Nephron (organoid): Measurements from ENCODE around the gene TPM2.

ENCODE experiments used
- H3K27ac Mint-ChIP-seq, 3 experiments: 2 replicates each; pipeline ENCODE4 v1.8.0; 2020; ENCODE audit warnings: mixed read lengths in 3 of 3, mild to moderate bottlenecking in 2 of 3, moderate library complexity in 1 of 3
- H3K27me3 Mint-ChIP-seq: 2 replicates; pipeline ENCODE4 v1.8.0; 2021; ENCODE audit warnings: low read depth, mild to moderate bottlenecking, moderate library complexity, mixed read lengths
- H3K36me3 Mint-ChIP-seq: 2 replicates; pipeline ENCODE4 v1.8.0; 2020; ENCODE audit warnings: low read depth, mixed read lengths
- H3K4me1 Mint-ChIP-seq: 2 replicates; pipeline ENCODE4 v1.8.0; 2020; ENCODE audit warnings: mixed read lengths
- H3K4me3 Mint-ChIP-seq, 3 experiments: 2 replicates each; pipeline ENCODE4 v1.8.0; 2020; ENCODE audit warnings: mild to moderate bottlenecking in 3 of 3, mixed read lengths in 3 of 3, moderate library complexity in 2 of 3
- H3K9me3 Mint-ChIP-seq: 2 replicates; pipeline ENCODE4 v1.8.0; 2020; ENCODE audit warnings: mixed read lengths
- TF ChIP-seq, protein P1 (sequence below), 3 experiments: fragments of 200-600 bp; sonication (generic); IDR thresholded peaks; one replicate each; pipeline ENCODE4 v1.5.0; 2021; ENCODE audit warnings: antibody characterized with exemption in 3 of 3; ENCODE audit not compliant: unreplicated experiment in 3 of 3

TPM2 gene

DNA sequence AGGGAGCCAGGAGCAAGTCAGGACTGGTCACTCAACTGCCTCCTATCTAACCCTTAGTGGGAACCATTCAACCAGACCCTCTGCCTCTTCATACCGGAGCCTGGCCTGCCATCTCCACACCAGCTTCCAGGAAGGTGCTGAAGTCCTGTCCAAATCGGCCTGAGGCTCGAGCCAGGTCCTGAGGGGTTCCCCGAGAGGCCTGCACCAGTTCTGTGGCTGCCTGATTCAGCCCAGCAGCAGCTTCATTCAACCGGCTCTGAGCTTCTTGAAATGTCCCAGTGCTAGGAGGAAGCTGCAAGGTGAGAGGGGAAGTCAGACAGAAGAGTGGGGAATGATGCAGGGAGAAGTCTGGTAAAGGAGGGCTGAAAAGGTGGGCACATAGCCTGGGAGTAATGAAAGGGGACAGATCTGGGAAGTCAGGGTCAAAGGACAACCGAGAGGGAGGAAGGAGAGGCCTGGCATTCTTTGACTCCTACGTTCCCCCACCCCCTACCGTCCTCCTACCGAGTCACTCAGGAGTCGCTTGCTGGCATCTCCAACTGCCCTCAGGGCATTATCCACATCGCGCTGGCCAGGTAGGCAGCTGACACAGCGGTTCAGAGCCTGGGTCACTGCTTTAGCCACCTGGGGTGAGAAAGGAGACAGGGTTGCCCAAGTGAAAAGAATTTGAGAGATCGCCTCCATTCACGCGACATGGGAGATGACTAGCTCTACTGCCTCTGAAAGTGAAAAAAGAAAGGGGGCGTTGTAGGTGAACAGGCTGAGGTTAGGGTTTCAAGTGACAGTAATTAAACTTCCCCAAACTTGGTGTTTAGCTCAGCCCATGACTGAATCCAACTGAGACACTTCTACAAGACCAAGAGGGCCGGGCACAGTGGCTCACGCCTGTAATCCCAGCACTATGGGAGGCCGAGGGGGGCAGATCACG is 22.0 kb upstream of the TPM2 start:
- Mint-ChIP-seq H3K4me1 (no peaks in the 10 kb centered on the region), H3K27me3 (no peaks in the 10 kb centered on the region), H3K9me3 (no peaks in the 10 kb centered on the region), H3K27ac (peak overlapping the region in 1 of 3 experiments; percentile 55), H3K4me3 (no peak overlapping the region), H3K36me3 (peaks cover 89% of the 10 kb centered on the region)
- TF ChIP-seq, protein P1, sequence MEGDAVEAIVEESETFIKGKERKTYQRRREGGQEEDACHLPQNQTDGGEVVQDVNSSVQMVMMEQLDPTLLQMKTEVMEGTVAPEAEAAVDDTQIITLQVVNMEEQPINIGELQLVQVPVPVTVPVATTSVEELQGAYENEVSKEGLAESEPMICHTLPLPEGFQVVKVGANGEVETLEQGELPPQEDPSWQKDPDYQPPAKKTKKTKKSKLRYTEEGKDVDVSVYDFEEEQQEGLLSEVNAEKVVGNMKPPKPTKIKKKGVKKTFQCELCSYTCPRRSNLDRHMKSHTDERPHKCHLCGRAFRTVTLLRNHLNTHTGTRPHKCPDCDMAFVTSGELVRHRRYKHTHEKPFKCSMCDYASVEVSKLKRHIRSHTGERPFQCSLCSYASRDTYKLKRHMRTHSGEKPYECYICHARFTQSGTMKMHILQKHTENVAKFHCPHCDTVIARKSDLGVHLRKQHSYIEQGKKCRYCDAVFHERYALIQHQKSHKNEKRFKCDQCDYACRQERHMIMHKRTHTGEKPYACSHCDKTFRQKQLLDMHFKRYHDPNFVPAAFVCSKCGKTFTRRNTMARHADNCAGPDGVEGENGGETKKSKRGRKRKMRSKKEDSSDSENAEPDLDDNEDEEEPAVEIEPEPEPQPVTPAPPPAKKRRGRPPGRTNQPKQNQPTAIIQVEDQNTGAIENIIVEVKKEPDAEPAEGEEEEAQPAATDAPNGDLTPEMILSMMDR (IDR thresholded peaks at IDR 0.05; ENCODE audit: unreplicated experiment in 3 of 3), result no peak

DNA sequence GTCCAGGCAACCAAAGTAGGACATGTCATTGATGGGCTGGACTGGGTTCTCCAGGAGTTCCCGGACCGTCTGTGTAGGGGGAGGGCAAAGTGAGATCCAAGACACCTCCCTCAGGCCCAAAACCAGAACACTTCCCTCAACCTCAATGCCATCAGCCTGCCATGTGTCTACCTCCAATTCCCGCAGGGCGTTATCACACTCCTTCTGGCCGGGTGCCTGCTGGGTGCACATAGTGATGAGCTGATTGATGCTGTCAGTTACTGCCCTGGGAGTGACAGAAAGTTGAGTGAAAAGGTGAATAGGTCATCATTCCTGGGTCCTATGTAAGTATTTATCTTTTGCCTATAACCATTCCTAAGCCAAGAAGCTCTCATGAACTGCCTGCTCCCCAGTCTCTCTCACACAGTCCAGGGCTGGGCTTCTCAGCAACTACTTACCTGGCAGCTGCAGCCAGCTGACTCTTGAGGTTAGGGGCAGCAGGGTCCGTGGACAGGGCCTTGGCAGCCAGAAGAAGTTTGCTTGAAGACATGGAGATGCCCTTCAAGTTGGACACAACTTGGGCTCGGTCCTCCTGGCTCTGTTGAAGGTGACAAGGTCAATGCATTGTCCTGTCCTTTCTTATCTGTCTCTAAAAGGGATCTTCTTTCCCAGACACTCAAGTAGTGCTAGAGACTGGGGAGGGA is 21.2 kb upstream of the TPM2 start:
- Mint-ChIP-seq H3K4me1 (no peaks in the 10 kb centered on the region), H3K4me3 (no peak overlapping the region), H3K27me3 (no peaks in the 10 kb centered on the region), H3K9me3 (no peaks in the 10 kb centered on the region), H3K27ac (no peak overlapping the region), H3K36me3 (peaks cover 87% of the 10 kb centered on the region)
- TF ChIP-seq, protein P1 (IDR thresholded peaks at IDR 0.05; ENCODE audit: unreplicated experiment in 3 of 3), result no peak

DNA sequence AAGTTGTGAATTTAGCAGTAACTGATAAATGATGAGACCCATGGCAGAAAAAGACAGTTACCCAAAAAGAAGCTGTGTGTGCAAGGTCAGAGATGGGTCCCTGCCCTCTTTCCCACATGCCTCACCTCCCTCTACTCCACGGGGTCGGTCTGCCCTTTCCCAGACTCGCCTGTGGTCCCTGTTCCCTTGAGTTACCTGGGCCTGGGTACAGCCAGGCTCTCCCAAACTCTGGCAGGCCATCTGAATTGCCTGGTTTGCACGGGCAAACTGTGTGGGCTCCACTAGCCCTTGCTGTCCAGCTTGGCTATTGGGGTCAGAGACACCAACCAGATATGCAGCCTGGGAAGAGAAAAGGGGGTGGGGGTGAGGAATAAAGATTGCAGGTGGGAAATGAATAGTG is 18.4 kb upstream of the TPM2 start:
- TF ChIP-seq, protein P1 (IDR thresholded peaks at IDR 0.05; ENCODE audit: unreplicated experiment in 3 of 3), result no peak

DNA sequence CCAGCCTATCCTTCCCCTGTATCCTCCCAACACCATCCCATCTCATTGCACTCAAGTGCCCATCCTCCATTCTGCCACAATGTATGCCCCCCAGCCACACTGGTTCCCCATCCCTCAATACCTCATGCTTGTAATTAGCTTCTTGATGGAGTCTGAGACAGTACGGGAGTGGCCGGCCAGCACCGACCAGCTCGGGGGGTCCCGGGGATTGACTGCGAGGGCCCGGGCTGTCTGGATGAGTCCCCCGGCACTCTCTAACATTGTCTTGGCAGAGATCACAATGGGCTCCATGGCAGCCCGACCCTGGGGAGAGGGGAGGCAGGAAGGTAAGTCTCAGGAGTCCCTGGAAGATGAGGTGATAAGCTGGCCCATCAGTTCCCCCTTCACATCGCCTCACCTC is 17.2 kb upstream of the TPM2 start:
- H3K27ac Mint-ChIP-seq, result no peak overlapping the region
- peaks cover 80% of the 10 kb centered on the region for H3K36me3 Mint-ChIP-seq
- no peaks in the 10 kb centered on the region for H3K9me3 Mint-ChIP-seq
- H3K4me3 Mint-ChIP-seq, result no peak overlapping the region
- H3K4me1 Mint-ChIP-seq, result no peaks in the 10 kb centered on the region
- H3K27me3 Mint-ChIP-seq, result no peaks in the 10 kb centered on the region
- TF ChIP-seq, protein P1 (IDR thresholded peaks at IDR 0.05; ENCODE audit: unreplicated experiment in 3 of 3), result no peak

More for the DNA sequence above, 18.4 kb upstream of the TPM2 start:
- Mint-ChIP-seq H3K27ac (no peak overlapping the region), H3K27me3 (no peaks in the 10 kb centered on the region), H3K4me3 (no peak overlapping the region), H3K9me3 (no peaks in the 10 kb centered on the region), H3K36me3 (peaks cover 82% of the 10 kb centered on the region), H3K4me1 (no peaks in the 10 kb centered on the region)

DNA sequence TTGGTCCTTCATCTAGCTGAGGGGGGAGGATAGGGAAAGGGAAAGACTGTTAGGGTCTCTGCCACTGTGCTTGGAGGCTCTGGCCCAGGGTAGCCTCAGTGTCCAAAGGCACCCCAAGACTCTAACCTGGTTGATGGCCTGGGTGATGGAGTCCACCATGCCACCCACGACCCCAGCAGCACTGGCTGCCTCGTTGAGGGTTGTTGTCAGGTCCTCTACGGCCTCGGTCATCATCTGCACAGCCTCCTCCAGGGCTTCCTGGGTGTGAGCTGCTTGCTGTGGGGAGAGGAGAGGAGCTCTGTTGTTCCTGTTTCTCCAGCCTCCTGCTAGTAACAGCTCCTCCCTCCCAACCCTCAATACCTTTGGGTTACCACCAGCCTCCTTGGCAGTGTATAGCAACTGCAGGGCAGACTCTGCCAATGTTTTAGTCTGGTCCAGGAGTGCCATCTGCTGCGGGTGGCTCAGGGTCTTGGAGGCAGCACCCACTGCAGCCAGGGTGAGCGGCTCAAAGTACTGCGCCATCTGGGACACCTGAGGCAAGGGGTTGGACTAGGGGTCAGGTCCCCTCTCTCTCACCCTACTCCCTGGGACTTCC is 16.2 kb upstream of the TPM2 start:
- Mint-ChIP-seq H3K4me1 (no peaks in the 10 kb centered on the region), H3K4me3 (no peak overlapping the region), H3K27ac (no peak overlapping the region), H3K27me3 (no peaks in the 10 kb centered on the region), H3K36me3 (peaks cover 71% of the 10 kb centered on the region), H3K9me3 (no peaks in the 10 kb centered on the region)
- TF ChIP-seq, protein P1 (IDR thresholded peaks at IDR 0.05; ENCODE audit: unreplicated experiment in 3 of 3), result no peak
